IMR-90 (cell line): ENCODE measurements around the gene CABP1. TPM values are rescaled to one million over a fixed set of nuclear protein-coding genes. Genes with fewer than 3 reads are reported as not detected.
"Not testable (repeated sequence)": the region's sequence is repeated elsewhere in the genome, so short reads cannot be mapped to it uniquely, and the experiment has no call there.

Experiments
- ATAC-seq: fragments of 200-7000 bp; cut with Tn5 transposase; 2 replicates; pipeline ENCODE4 v1.9.1; 2020; ENCODE audit warnings: low read depth, mild to moderate bottlenecking, moderate library complexity
- BruUV-seq: library from RNA; stranded (reverse); fragments of 400-500 nt; replicated peaks from 2 replicates; lab custom pipeline; 2021; lab: Mats Ljungman, UMichigan
- CTCF ChIA-PET: fragments of 300-600 bp; formaldehyde crosslinking; extraction: SDS; loops from one replicate; lab custom pipeline; 2021; ENCODE audit warnings: antibody characterized with exemption; lab: Yijun Ruan, JAX
- POLR2A ChIA-PET: fragments of 300-600 bp; sonication (Branson Sonifier 250); formaldehyde crosslinking; loops from one replicate; lab custom pipeline; 2022; ENCODE audit warnings: antibody characterized with exemption; ENCODE audit not compliant: unreplicated experiment; lab: Charles Lee
- DNase-seq: peaks from one replicate; pipeline ENCODE4 v3.0.0; 2013
- H2AFZ ChIP-seq: replicated peaks from 2 replicates; pipeline ENCODE3; 2013; ENCODE audit warnings: low read length, mild to moderate bottlenecking; ENCODE audit not compliant: poor library complexity
- H2AK5ac ChIP-seq: 2 replicates; pipeline ENCODE4 v1.6.1; 2013; ENCODE audit warnings: low read depth, low read length, inconsistent platforms
- H2AK9ac ChIP-seq: replicated peaks from 2 replicates; pipeline ENCODE3; 2013; ENCODE audit warnings: mild to moderate bottlenecking, low read depth, low read length, moderate library complexity; ENCODE audit not compliant: poor library complexity
- H2BK120ac ChIP-seq: 2 replicates; pipeline ENCODE4 v1.6.1; 2013; ENCODE audit warnings: low read depth, low read length, inconsistent platforms
- H2BK15ac ChIP-seq: 3 replicates; pipeline ENCODE4 v1.6.1; 2013; ENCODE audit warnings: low read depth, low read length, inconsistent platforms
- H2BK20ac ChIP-seq: 2 replicates; pipeline ENCODE4 v1.6.1; 2013; ENCODE audit warnings: low read depth, mild to moderate bottlenecking, inconsistent platforms, low read length, moderate library complexity
- H2BK5ac ChIP-seq: 2 replicates; pipeline ENCODE4 v1.6.1; 2013; ENCODE audit warnings: mild to moderate bottlenecking, low read depth, low read length, inconsistent platforms; ENCODE audit not compliant: poor library complexity, severe bottlenecking
- H3K14ac ChIP-seq: replicated peaks from 2 replicates; pipeline ENCODE4 v1.6.1; 2013; ENCODE audit warnings: low read depth, low read length, inconsistent platforms
- H3K18ac ChIP-seq: 2 replicates; pipeline ENCODE4 v1.6.1; 2013; ENCODE audit warnings: low read depth, low read length, control low read depth
- H3K23ac ChIP-seq: 2 replicates; pipeline ENCODE4 v1.6.1; 2013; ENCODE audit warnings: low read depth, low read length, inconsistent platforms
- H3K27ac ChIP-seq: 2 replicates; pipeline ENCODE4 v1.5.1; 2013; ENCODE audit warnings: mild to moderate bottlenecking, control low read depth, low read length; ENCODE audit not compliant: insufficient read depth
- H3K27me3 ChIP-seq: 2 replicates; pipeline ENCODE4 v1.6.1; 2013; ENCODE audit warnings: low read length; ENCODE audit not compliant: control insufficient read depth, insufficient read depth
- H3K36me3 ChIP-seq: 2 replicates; pipeline ENCODE4 v1.6.1; 2013; ENCODE audit warnings: low read length, mixed read lengths; ENCODE audit not compliant: control insufficient read depth, insufficient read depth
- H3K4ac ChIP-seq: 2 replicates; pipeline ENCODE4 v1.6.1; 2013; ENCODE audit warnings: low read depth, low read length, inconsistent platforms
- H3K4me1 ChIP-seq: 2 replicates; pipeline ENCODE4 v1.6.1; 2013; ENCODE audit warnings: low read length, mixed read lengths; ENCODE audit not compliant: control insufficient read depth, insufficient read depth
- H3K4me2 ChIP-seq: 2 replicates; pipeline ENCODE4 v1.6.1; 2013; ENCODE audit warnings: low read depth, mild to moderate bottlenecking, control low read depth, low read length, moderate library complexity
- H3K4me3 ChIP-seq: 2 replicates; pipeline ENCODE4 v1.5.1; 2013; ENCODE audit warnings: low read depth, mild to moderate bottlenecking, control low read depth, low read length, moderate library complexity; ENCODE audit not compliant: insufficient read depth
- H3K56ac ChIP-seq: 2 replicates; pipeline ENCODE4 v1.6.1; 2013; ENCODE audit warnings: low read length, inconsistent platforms; ENCODE audit not compliant: insufficient read depth; ENCODE audit errors: extremely low read depth
- H3K79me1 ChIP-seq, 2 experiments: 2 replicates each; pipeline ENCODE4 v1.6.1; 2013; ENCODE audit warnings: low read length in 2 of 2, inconsistent platforms in 1 of 2, low read depth in 1 of 2
- H3K9ac ChIP-seq: 2 replicates; pipeline ENCODE4 v1.6.1; 2013; ENCODE audit warnings: low read depth, low read length, control low read depth
- H3K9me1 ChIP-seq: 2 replicates; pipeline ENCODE4 v1.6.1; 2013; ENCODE audit warnings: low read length, inconsistent platforms; ENCODE audit not compliant: insufficient read depth
- H3K9me3 ChIP-seq: 2 replicates; pipeline ENCODE4 v1.6.1; 2013; ENCODE audit warnings: low read length; ENCODE audit not compliant: control insufficient read depth, insufficient read depth
- H4K20me1 ChIP-seq: 2 replicates; pipeline ENCODE4 v1.6.1; 2013; ENCODE audit warnings: low read length, inconsistent platforms; ENCODE audit not compliant: insufficient read depth
- H4K5ac ChIP-seq: 2 replicates; pipeline ENCODE4 v1.6.1; 2013; ENCODE audit warnings: mild to moderate bottlenecking, low read depth, low read length, control low read depth
- H4K8ac ChIP-seq, 2 experiments: 2 replicates each; pipeline ENCODE4 v1.6.1; 2013; ENCODE audit warnings: low read depth in 2 of 2, low read length in 2 of 2, control low read depth in 1 of 2, inconsistent platforms in 1 of 2
- H4K91ac ChIP-seq: 2 replicates; pipeline ENCODE4 v1.6.1; 2013; ENCODE audit warnings: low read depth, low read length, inconsistent platforms; ENCODE audit not compliant: insufficient read depth
- BHLHE40 ChIP-seq: fragments of 150-350 bp; IDR thresholded peaks from 2 replicates; pipeline ENCODE4 v1.6.1; 2016; ENCODE audit warnings: mild to moderate bottlenecking, low read depth, low read length
- SMC3 ChIP-seq: fragments of 150-350 bp; IDR thresholded peaks from 2 replicates; pipeline ENCODE4 v1.6.1; 2016; ENCODE audit warnings: low read depth, mild to moderate bottlenecking, antibody characterized with exemption, low read length, moderate library complexity
- WGBS, 2 experiments: methylation state at CpG; one replicate each; pipeline versions ENCODE4 v1.1.5 to v1.1.7; 2013; ENCODE audit warnings: missing lambda C conversion rate in 2 of 2; ENCODE audit not compliant: insufficient read length in 1 of 2; ENCODE audit errors: extremely low coverage in 2 of 2; 5-methylcytosine and 5-hydroxymethylcytosine counted together
- dilution Hi-C: fragments of 300-500 bp; cut with HindIII; formaldehyde crosslinking; loops from one replicate; pipeline ENCODE4 v1.14.3; 2018; ENCODE audit warnings: low sequenced_read_pairs; ENCODE audit not compliant: unreplicated experiment
- in situ Hi-C: fragments of 300-500 bp; cut with MboI; formaldehyde crosslinking; loops from 3 replicates; pipeline ENCODE4 v1.14.3; 2019; ENCODE audit warnings: low sequenced_read_pairs, inconsistent platforms, mixed read lengths
- intact Hi-C: fragments of 100-400 bp; cut with micrococcal nuclease; formaldehyde crosslinking; loops from 2 replicates; pipeline ENCODE4 v1.10.0; 2022
- polyA plus RNA-seq, 3 experiments: library from polyadenylated mRNA; depleted of rRNA; stranded (reverse); fragments of >200 nt; gene quantifications; 2 replicates each; pipeline ENCODE4 v1.2.3, GENCODE V29; 2012; ENCODE audit warnings: low replicate concordance in 1 of 3
- total RNA-seq: library from RNA; depleted of rRNA; stranded (reverse); fragments of >200 nt; gene quantifications from 2 replicates; pipeline ENCODE4 v1.2.3, GENCODE V29; 2012

CABP1 gene
- total and polyA plus RNA-seq, 2 of the 4 experiments (the other 2 are of a cell fraction), result 0.54 to 1.1 TPM

DNA sequence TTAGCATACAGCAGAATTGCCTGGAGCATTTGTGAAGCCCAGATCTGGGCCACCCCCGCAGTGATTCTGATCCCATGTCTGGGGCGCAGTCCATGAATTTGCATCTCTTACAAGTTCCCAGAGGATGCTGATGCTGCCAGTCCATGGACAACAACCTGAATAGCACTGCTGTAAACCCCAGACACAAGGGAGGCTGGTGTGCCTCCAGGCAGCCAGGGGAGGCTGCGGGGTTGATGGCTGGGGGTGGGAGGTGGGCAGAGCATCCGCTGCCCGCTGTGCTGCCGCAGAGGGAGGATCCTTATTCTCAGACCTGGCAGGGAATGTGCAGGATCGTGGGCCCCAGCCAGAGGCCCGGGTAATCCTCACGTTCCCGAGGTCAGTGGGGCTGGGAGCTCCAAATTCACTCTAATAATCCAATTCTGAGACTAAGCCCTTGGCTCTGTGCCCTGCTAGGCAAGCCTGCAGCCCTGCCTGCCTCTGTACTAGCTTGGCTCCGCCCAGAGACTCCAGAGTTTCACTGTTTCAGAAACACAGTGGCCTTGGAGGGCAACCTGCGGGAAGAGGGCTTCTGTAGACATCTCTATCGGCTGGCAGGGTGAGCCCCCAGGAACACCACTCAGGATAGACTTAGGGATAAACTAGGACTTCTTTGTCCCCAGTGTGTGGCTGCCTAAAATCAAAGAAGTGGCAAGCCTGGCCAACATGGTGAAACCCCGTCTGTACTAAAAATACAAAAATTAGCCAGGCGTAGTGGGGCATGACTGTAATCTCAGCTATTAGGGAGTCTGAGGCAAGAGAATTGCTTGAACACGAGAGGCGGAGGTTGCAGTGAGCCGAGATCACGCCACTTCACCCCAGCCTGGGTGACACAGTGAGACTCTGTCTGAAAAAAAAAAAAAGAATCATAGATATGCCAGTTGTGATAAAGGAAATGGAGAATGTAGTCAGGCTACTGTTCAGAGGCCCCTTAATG lies 28.7 kb downstream of the CABP1 start (continued):
- TF ChIP-seq SMC3, result no peak
- no peak for TF ChIP-seq BHLHE40

GRCh38 chr12:120670237-120670636 lies 29.8 kb downstream of the CABP1 start:
- H2BK120ac ChIP-seq, H2AK9ac ChIP-seq, H3K14ac ChIP-seq, ATAC-seq, H3K9me3 ChIP-seq, H2BK5ac ChIP-seq, H3K27ac ChIP-seq, H3K9me1 ChIP-seq, H3K9ac ChIP-seq, H3K4me2 ChIP-seq, H2BK20ac ChIP-seq, H3K56ac ChIP-seq, POLR2A ChIA-PET, H3K4ac ChIP-seq, H4K5ac ChIP-seq, H3K18ac ChIP-seq, H2AFZ ChIP-seq, H4K20me1 ChIP-seq, H3K79me1 ChIP-seq, H3K4me1 ChIP-seq, H4K91ac ChIP-seq, H3K23ac ChIP-seq, H3K4me3 ChIP-seq, H2BK15ac ChIP-seq, H3K36me3 ChIP-seq, H4K8ac ChIP-seq, dilution Hi-C loops, H2AK5ac ChIP-seq, in situ Hi-C loops, DNase-seq, BruUV-seq: not testable (repeated sequence)
- intact Hi-C loops, result loop anchor here (1.0 kb wide), 1 partner anchor 29 kb away; no protein-coding TSS in a partner anchor
- CTCF ChIA-PET, result interaction anchor here (0.6 kb wide), 1 partner anchor 275 kb away, joined by 3 read pairs; no protein-coding TSS in a partner anchor
- H3K27me3 ChIP-seq, result peaks cover 15% of the 10 kb centered on the region
- 90% methylated on average over 5 of the region's 6 CpGs; no CpG with 5 or more reads in 1 of the 2 experiments for WGBS, 2 experiments
